GM12878 (cell line): Measurements from ENCODE around the gene S1PR1.

Experiments
- ASH2L ChIP-seq: fragments of 300-600, 200-600 bp; sonication (generic); IDR thresholded peaks from 2 replicates; pipeline ENCODE4 v1.6.1; 2017; ENCODE audit warnings: low read depth, mild to moderate bottlenecking, borderline replicate concordance
- ATF2 ChIP-seq: IDR thresholded peaks from 2 replicates; pipeline ENCODE4 v1.6.1; 2012; ENCODE audit warnings: low read length, inconsistent platforms
- CTCF ChIP-seq, 3 experiments: IDR thresholded peaks in 2 of 3; conservative IDR thresholded peaks in 1 of 3; 2 replicates each; pipeline ENCODE4 v1.5.1; 2011; ENCODE audit warnings: low read depth in 3 of 3, low read length in 3 of 3, mild to moderate bottlenecking in 3 of 3, control low read depth in 2 of 3, moderate library complexity in 2 of 3, inconsistent platforms in 1 of 3, mixed read lengths in 1 of 3; ENCODE audit not compliant: control insufficient read depth in 2 of 3, insufficient read depth in 1 of 3; ENCODE audit errors: extremely low read depth in 1 of 3
- CUX1 ChIP-seq: IDR thresholded peaks from 2 replicates; pipeline ENCODE4 v1.6.1; 2012; ENCODE audit warnings: improper control_type of control experiment, low read depth, low read length; ENCODE audit not compliant: insufficient replicate concordance
- EP300 ChIP-seq, 2 experiments: fragments of 150-350 bp in 1 of 2; IDR thresholded peaks; 2 replicates each; pipeline ENCODE4 v1.6.1; 2011 to 2012; ENCODE audit warnings: low read depth in 2 of 2, low read length in 2 of 2, borderline replicate concordance in 1 of 2, improper control_type of control experiment in 1 of 2, inconsistent platforms in 1 of 2; ENCODE audit not compliant: control insufficient read depth in 1 of 2
- NFYB ChIP-seq: IDR thresholded peaks from 2 replicates; pipeline ENCODE4 v1.6.1; 2011; ENCODE audit warnings: low read depth, mild to moderate bottlenecking, low read length, improper control_type of control experiment, moderate library complexity; ENCODE audit not compliant: insufficient read depth
- POLR2A ChIP-seq: IDR thresholded peaks from 2 replicates; pipeline ENCODE4 v1.6.1; 2011; ENCODE audit warnings: low read depth, mild to moderate bottlenecking, low read length
- SIN3A ChIP-seq: IDR thresholded peaks from 2 replicates; pipeline ENCODE4 v1.6.1; 2012; ENCODE audit warnings: low read depth, low read length, improper control_type of control experiment
- SIX5 ChIP-seq: IDR thresholded peaks from 2 replicates; pipeline ENCODE4 v1.6.1; 2011; ENCODE audit warnings: mild to moderate bottlenecking, low read depth, low read length, moderate library complexity; ENCODE audit not compliant: severe bottlenecking
- TCF7 ChIP-seq: IDR thresholded peaks from 2 replicates; pipeline ENCODE4 v1.6.1; 2014; ENCODE audit warnings: antibody characterized with exemption, borderline replicate concordance

- TF ChIP-seq TCF7 = no peak
- no peak; the same call in 1 of the 2 replicates for TF ChIP-seq ATF2
- TF ChIP-seq CTCF (IDR thresholded peaks at IDR 0.05 in 2 of 3, conservative IDR thresholded peaks at IDR 0.05 in 1 of 3; ENCODE audit: control insufficient read depth in 2 of 3, extremely low read depth in 1 of 3, insufficient read depth in 1 of 3, low read depth in 3 of 3, low read length in 3 of 3) = no peak
- TF ChIP-seq NFYB = 0 out of 2 replicates have a peak, but pooled peaks have one; percentile 18
- TF ChIP-seq CUX1 = no peak
- peak in 1 of 2 experiments; percentile 49; a peak in 1 of 4 replicates for TF ChIP-seq EP300 (IDR thresholded peaks at IDR 0.05; ENCODE audit: borderline replicate concordance in 1 of 2, control insufficient read depth in 1 of 2, low read depth in 2 of 2, low read length in 2 of 2)
- TF ChIP-seq ASH2L = no peak
- TF ChIP-seq SIN3A = no peak
- no peak for TF ChIP-seq SIX5
- peak; percentile 68 for TF ChIP-seq POLR2A
Observed at GRCh38 chr1:101235696-101236515, 913 bp upstream of the S1PR1 start.
